B cell (primary cell): ENCODE results near the gene ARRB2. TPM values are rescaled to one million over a fixed set of nuclear protein-coding genes. Genes with fewer than 3 reads are reported as not detected.
A peak's percentile ranks its signal among the peaks of the same experiment; 100 is the strongest.

Experiments used
- ATAC-seq: fragments of 200-7000 bp; cut with Tn5 transposase; one replicate; pipeline ENCODE4 v1.10.0; 2021; ENCODE audit warnings: low read depth, mild to moderate bottlenecking, moderate number of reproducible peaks, moderate library complexity
- CTCF ChIA-PET: fragments of 350-600 bp; sonication (Branson Sonifier 250); formaldehyde crosslinking; loops from one replicate; lab custom pipeline; 2021; ENCODE audit warnings: antibody characterized with exemption, inconsistent platforms; lab: Charles Lee
- POLR2A ChIA-PET: fragments of 350-600 bp; sonication (Branson Sonifier 250); formaldehyde crosslinking; loops from one replicate; lab custom pipeline; 2021; ENCODE audit warnings: antibody characterized with exemption; lab: Charles Lee
- DNase-seq: peaks from one replicate; pipeline ENCODE4 v3.0.0; 2013
- H2AFZ ChIP-seq: 2 replicates; pipeline ENCODE4 v1.6.1; 2012; ENCODE audit warnings: mild to moderate bottlenecking, low read depth, low read length; ENCODE audit not compliant: insufficient read depth, poor library complexity, severe bottlenecking
- H3K27ac ChIP-seq, 2 donors: 1 replicate in 1 of 2; 2 replicates in 1 of 2; pipeline ENCODE4 v1.5.1; 2012 to 2013; ENCODE audit warnings: low read length in 2 of 2, mild to moderate bottlenecking in 2 of 2, moderate library complexity in 1 of 2
- H3K27me3 ChIP-seq, 4 experiments: fragments of 200-600 bp in 1 of 4; sonication (generic) in 1 of 4; replicated peaks in 1 of 4; 1 replicate in 2 of 4; 2 replicates in 2 of 4; pipeline versions ENCODE4 v1.6.1 to v1.7.0; 2013 to 2016; ENCODE audit warnings: low read length in 3 of 4, mild to moderate bottlenecking in 2 of 4, mixed read lengths in 1 of 4, moderate library complexity in 1 of 4; ENCODE audit not compliant: insufficient read depth in 4 of 4, control insufficient read depth in 3 of 4; ENCODE audit errors: control extremely low read depth in 1 of 4
- H3K36me3 ChIP-seq, 2 experiments: replicated peaks in 1 of 2; 1 replicate in 1 of 2; 2 replicates in 1 of 2; pipeline versions ENCODE4 v1.6.1 to v1.7.1; 2013; ENCODE audit warnings: low read length in 1 of 2; ENCODE audit not compliant: insufficient read depth in 2 of 2, control insufficient read depth in 1 of 2; ENCODE audit errors: control extremely low read depth in 1 of 2, extremely low read depth in 1 of 2
- H3K4me1 ChIP-seq, 2 donors: fragments of 200-600 bp in 1 of 2; sonication (generic) in 1 of 2; 1 replicate in 1 of 2; 2 replicates in 1 of 2; pipeline versions ENCODE4 v1.5.1 to v1.6.1; 2013 to 2017; ENCODE audit warnings: low read length in 2 of 2; ENCODE audit not compliant: control insufficient read depth in 2 of 2, insufficient read depth in 2 of 2
- H3K4me2 ChIP-seq: replicated peaks from 2 replicates; pipeline ENCODE3; 2012; ENCODE audit warnings: mild to moderate bottlenecking, low read depth, low read length; ENCODE audit not compliant: poor library complexity, severe bottlenecking
- H3K4me3 ChIP-seq, 5 experiments: fragments of 200-600 bp in 1 of 5; sonication (generic) in 1 of 5; 1 replicate in 3 of 5; 2 replicates in 2 of 5; pipeline versions ENCODE4 v1.5.1 to v1.7.0; 2011 to 2016; ENCODE audit warnings: low read length in 4 of 5, mild to moderate bottlenecking in 4 of 5, low read depth in 2 of 5, control low read depth in 1 of 5, moderate library complexity in 1 of 5; ENCODE audit not compliant: insufficient read depth in 1 of 5; ENCODE audit errors: control extremely low read depth in 1 of 5, extremely low read depth in 1 of 5
- H3K79me2 ChIP-seq: fragments of 200-600 bp; sonication (generic); one replicate; pipeline ENCODE4 v1.6.0; 2016; ENCODE audit warnings: low read length; ENCODE audit not compliant: control insufficient read depth, insufficient read depth
- H3K9ac ChIP-seq: fragments of 200-600 bp; sonication (generic); 2 replicates; pipeline ENCODE4 v1.6.1; 2017; ENCODE audit warnings: mild to moderate bottlenecking, low read length, moderate library complexity
- H3K9me3 ChIP-seq, 3 donors: one replicate each; pipeline versions ENCODE4 v1.6.1 to v1.7.1; 2013; ENCODE audit warnings: low read length in 2 of 3; ENCODE audit not compliant: control insufficient read depth in 2 of 3, insufficient read depth in 1 of 3; ENCODE audit errors: control extremely low read depth in 1 of 3
- H4K20me1 ChIP-seq: 2 replicates; pipeline ENCODE4 v1.6.0; 2012; ENCODE audit warnings: mild to moderate bottlenecking, low read length; ENCODE audit not compliant: insufficient read depth, control insufficient read depth, poor library complexity, severe bottlenecking
- H3K27ac Mint-ChIP-seq: one replicate; pipeline ENCODE4 v1.8.0; 2021; ENCODE audit warnings: mixed read lengths
- H3K27me3 Mint-ChIP-seq: one replicate; pipeline ENCODE4 v1.8.0; 2021; ENCODE audit warnings: mixed read lengths
- H3K4me1 Mint-ChIP-seq: one replicate; pipeline ENCODE4 v1.8.0; 2021; ENCODE audit warnings: mixed read lengths
- H3K4me3 Mint-ChIP-seq: one replicate; pipeline ENCODE4 v1.8.0; 2021; ENCODE audit warnings: mixed read lengths
- H3K9me3 Mint-ChIP-seq: one replicate; pipeline ENCODE4 v1.8.0; 2022; ENCODE audit warnings: mixed read lengths; ENCODE audit not compliant: insufficient read depth
- CTCF ChIP-seq: fragments of 200-600 bp; IDR thresholded peaks from one replicate; pipeline ENCODE4 v1.8.0; 2022; ENCODE audit warnings: antibody characterized with exemption, mild to moderate bottlenecking
- EZH2 ChIP-seq: IDR thresholded peaks from 2 replicates; pipeline ENCODE4 v1.6.1; 2012; ENCODE audit warnings: borderline replicate concordance, low read depth, mild to moderate bottlenecking, moderate library complexity, low read length; ENCODE audit not compliant: insufficient read depth, poor library complexity, severe bottlenecking
- WGBS: methylation state at CpG from one replicate; pipeline ENCODE4 v1.1.5; 2013; ENCODE audit warnings: missing lambda C conversion rate; ENCODE audit not compliant: insufficient coverage; 5-methylcytosine and 5-hydroxymethylcytosine counted together
- intact Hi-C: fragments of 100-400 bp; cut with micrococcal nuclease; formaldehyde crosslinking; loops from one replicate; pipeline ENCODE4 v1.10.0; 2022
- polyA plus RNA-seq: library from polyadenylated mRNA; depleted of rRNA; stranded (reverse); fragments of >200 nt; gene quantifications from 2 replicates; pipeline ENCODE4 v1.2.3, GENCODE V29; 2012
- total RNA-seq, 2 donors: library from RNA; stranded (reverse); fragments of 120-200 nt in 1 of 2; gene quantifications; 1 replicate in 1 of 2; 2 replicates in 1 of 2; pipeline versions ENCODE4 v1.2.3 to v1.2.4, GENCODE V29; 2013 to 2022

ARRB2 gene
- total and polyA plus RNA-seq, 2 donors (not counting 1 experiment from before 2014, with no cell fraction given), result 111 to 164 TPM

GRCh38 chr17:4739122-4740024, 28.9 kb downstream of the ARRB2 start, which contains the start of the genes CXCL16 and ZMYND15:
Gene CXCL16, minus strand, starts transcription at chr17:4739928. Its CDS starts 589 bp downstream, at chr17:4739339.
Gene ZMYND15, plus strand, starts transcription at chr17:4739833. Its CDS starts 716 bp downstream, at chr17:4740549.
- H3K27me3 Mint-ChIP-seq, result no peaks in the 10 kb centered on the region
- H3K4me3 Mint-ChIP-seq, result peak within 1 kb of the TSS; percentile 93
- no peaks in the 10 kb centered on the region for H4K20me1 ChIP-seq
- H3K27ac Mint-ChIP-seq, result peak within 1 kb of the TSS; percentile 94
- H3K27ac ChIP-seq, result peak within 1 kb of the TSS; percentile 50 to 74
- H3K4me1 Mint-ChIP-seq, result peaks cover 34% of the 10 kb centered on the region
- no peaks in the 10 kb centered on the region for H3K9me3 Mint-ChIP-seq
- H3K9me3 ChIP-seq, result no peaks in the 10 kb centered on the region
- no peak for TF ChIP-seq EZH2
- TF ChIP-seq CTCF, result no peak
- peaks cover 6% of the 10 kb centered on the region for H3K79me2 ChIP-seq
- POLR2A ChIA-PET, result no interaction called here
- CTCF ChIA-PET, result interaction anchor here (0.8 kb wide), 1 partner anchor 50 kb away, joined by 3 read pairs; no protein-coding TSS in a partner anchor
- peak within 1 kb of the TSS; percentile 77 for H2AFZ ChIP-seq
- no peaks in the 10 kb centered on the region for H3K36me3 ChIP-seq
- H3K4me1 ChIP-seq, result peaks cover 23 to 31% of the 10 kb centered on the region in 2 donors
- peak; percentile 86 for ATAC-seq
- peaks cover 0 to 35% (median 9%) of the 10 kb centered on the region in 4 experiments for H3K27me3 ChIP-seq
- intact Hi-C loops, result loop anchor here (1.0 to 2.0 kb wide), 2 partner anchors 8 to 29 kb away; partner anchors contain the start of genes ARRB2 and MED11
- peak within 1 kb of the TSS; percentile 38 to 82 (median 70) for H3K4me3 ChIP-seq
- peak within 1 kb of the TSS; percentile 97 for H3K4me2 ChIP-seq
- peak; percentile 88 for DNase-seq
- peak within 1 kb of the TSS; percentile 76 for H3K9ac ChIP-seq
- under 1% methylated on average over 100 of the region's 100 CpGs for WGBS
